ENCODE results near the gene PRKG1. TPM values are rescaled to one million over a fixed set of nuclear protein-coding genes. Genes with fewer than 3 reads are reported as not detected.

Gene PRKG1
- total RNA-seq, 2 donors from 2014 or later = 0.42 TPM; not detected in 1

DNA sequence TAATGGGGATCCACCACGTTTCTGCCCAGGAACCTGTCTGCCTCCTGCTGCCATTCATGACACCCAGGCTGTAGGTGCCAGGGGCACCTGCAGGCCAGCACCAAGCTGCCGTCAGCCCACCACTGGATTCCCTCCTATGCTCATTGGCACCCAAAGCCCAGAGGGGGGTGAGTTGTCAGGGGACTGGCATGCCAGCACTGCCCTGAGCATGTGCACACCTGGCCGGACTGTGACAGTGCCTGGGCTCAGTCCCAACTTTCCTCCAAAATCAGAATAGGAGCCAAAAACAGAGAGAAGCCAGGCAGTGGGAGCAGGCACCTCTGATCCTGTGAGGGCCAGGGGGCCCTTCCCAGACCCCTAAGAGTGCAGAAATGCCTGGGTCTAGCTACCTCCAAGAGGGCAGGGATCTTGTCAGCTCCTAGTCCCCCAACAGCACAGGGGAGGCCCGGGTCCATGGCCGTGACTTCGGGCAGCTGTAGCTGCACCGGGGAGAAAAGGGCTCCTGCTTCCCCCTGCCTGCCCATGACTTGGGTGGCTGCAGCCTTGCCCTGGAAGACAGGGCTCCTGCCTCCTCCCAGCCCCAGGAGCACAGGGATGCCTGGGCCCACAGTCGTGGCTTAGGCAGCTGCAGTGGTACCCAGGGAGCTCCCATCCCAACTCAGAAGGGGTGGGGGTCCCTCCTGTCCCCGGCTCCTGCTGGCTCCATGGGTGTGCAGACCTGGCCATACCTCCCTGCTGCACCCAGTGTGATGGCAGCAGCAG lies 990.0 kb downstream of the PRKG1 start:
- no peak overlapping the region for H3K4me3 Mint-ChIP-seq
- no peaks in the 10 kb centered on the region for H3K36me3 Mint-ChIP-seq (ENCODE audit: low read depth)
- no peak for ATAC-seq (replicated peaks)
- H3K27ac Mint-ChIP-seq = no peak overlapping the region
- no peaks in the 10 kb centered on the region for H3K27me3 Mint-ChIP-seq
- no peaks in the 10 kb centered on the region for H3K9me3 Mint-ChIP-seq
- H3K4me1 Mint-ChIP-seq = no peaks in the 10 kb centered on the region

DNA sequence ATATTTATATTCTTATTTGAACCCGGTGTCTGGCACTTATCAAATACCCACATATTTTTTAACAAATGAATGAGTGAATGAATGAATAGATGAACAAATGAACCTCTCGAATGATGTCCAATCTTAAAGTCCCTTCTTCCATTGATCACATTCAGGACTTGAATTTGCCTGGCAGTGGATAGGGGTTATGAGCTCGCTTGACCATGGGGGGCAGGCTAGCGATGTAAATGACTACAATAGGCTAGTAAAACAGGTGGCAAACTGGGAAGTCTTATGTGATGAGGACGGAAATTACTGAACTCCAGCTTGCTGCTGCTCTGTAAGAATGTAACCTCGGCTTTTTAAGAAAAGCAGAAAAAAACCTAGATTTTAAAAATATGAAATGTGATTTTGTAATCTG lies 992.1 kb downstream of the PRKG1 start:
- ATAC-seq (replicated peaks) = no peak
- Mint-ChIP-seq H3K36me3 (ENCODE audit: low read depth) (no peaks in the 10 kb centered on the region), H3K27ac (no peak overlapping the region), H3K27me3 (no peaks in the 10 kb centered on the region), H3K4me1 (no peaks in the 10 kb centered on the region), H3K4me3 (no peak overlapping the region), H3K9me3 (no peaks in the 10 kb centered on the region)

DNA sequence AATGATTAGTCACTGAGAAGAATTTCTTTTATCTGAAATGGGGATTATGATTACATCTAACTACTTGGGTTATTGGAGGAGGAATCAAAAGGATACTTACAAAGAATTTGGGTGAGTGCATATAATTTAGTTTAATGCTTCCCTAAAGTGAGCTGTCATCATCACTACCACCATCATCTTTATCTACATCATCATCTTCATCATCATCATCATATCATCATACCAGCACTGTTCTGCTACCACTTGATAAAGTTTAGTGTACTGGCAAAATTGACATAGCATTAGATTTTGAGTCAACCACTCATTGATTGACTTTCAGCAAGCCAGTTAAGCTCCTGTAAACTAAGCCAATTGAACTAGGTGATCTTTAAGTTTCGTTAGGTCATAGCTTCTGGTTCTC lies 994.2 kb downstream of the PRKG1 start:
- Mint-ChIP-seq H3K27me3 (no peaks in the 10 kb centered on the region), H3K27ac (no peak overlapping the region), H3K9me3 (no peaks in the 10 kb centered on the region), H3K4me3 (no peak overlapping the region), H3K36me3 (ENCODE audit: low read depth) (no peaks in the 10 kb centered on the region), H3K4me1 (no peaks in the 10 kb centered on the region)
- no peak for ATAC-seq (replicated peaks)

DNA sequence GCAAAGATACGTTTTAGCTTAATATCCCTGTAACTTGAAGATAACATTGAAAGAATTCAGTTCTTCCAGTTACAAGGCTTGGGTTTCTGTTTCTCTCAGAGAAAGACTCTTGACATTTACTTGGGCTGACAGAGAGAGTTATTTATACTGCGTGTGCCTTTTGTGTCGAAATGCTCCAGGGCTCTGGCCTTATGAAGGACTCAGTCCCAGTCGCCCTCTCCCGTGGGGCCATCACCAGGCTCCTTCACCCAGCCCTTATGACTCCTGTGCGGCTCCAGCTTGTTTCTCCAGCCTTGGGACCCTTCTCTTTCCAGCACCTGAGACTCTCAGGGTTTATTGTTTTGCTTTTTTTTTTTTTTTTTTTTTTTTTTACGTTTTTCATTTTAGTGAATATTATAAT lies 997.5 kb downstream of the PRKG1 start:
- Mint-ChIP-seq H3K36me3 (ENCODE audit: low read depth) (no peaks in the 10 kb centered on the region), H3K4me3 (no peak overlapping the region), H3K27me3 (no peaks in the 10 kb centered on the region), H3K9me3 (no peaks in the 10 kb centered on the region), H3K4me1 (no peaks in the 10 kb centered on the region), H3K27ac (no peak overlapping the region)
- ATAC-seq (replicated peaks) = no peak

DNA sequence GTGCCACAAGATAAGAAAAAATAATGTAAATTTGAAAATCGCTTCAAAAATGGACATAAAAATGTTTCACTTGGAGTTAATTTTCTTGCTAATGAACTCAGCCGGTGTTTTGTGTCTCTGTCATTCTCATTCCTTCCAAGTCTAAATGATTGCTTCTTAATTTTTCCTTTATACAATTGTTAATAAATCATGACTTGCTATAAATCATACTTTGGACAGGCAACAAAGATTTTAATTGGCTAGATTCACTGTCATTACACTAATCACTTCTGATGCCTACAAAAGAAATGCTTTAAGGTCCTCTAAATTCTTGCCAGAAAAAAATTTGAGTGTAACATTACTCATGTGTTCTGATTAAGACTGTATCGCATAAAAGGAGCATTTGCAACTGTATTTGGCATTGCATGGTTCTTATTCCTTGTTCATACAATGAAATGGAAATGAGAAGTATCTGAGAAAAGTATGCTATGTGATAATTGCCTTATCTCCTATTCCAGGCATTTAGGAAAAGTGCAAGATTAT lies 1000.3 kb downstream of the PRKG1 start:
- Mint-ChIP-seq H3K4me3 (no peak overlapping the region), H3K27ac (no peak overlapping the region), H3K9me3 (no peaks in the 10 kb centered on the region), H3K4me1 (no peaks in the 10 kb centered on the region), H3K27me3 (no peaks in the 10 kb centered on the region), H3K36me3 (ENCODE audit: low read depth) (no peaks in the 10 kb centered on the region)
- ATAC-seq (replicated peaks) = no peak

DNA sequence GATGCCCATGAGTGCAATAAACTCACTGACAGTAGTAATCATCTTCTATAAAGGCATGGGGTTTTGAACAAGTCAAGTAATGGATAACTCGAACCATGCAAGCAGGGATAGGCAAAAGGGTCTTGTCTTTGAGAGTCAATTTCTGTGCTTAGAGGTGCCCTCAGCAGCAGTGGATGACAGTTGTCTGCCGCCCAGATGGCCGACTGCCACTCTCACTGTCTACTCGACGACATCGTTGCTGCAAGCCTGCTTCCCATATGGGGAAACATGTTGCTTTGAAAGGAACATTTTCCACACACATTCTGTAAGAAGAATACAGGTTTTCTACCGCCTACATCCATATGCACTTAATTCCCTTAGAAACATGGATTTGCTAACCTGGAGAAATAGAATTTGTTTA lies 1003.5 kb downstream of the PRKG1 start:
- H3K36me3 Mint-ChIP-seq (ENCODE audit: low read depth) = no peaks in the 10 kb centered on the region
- no peak overlapping the region for H3K4me3 Mint-ChIP-seq
- no peaks in the 10 kb centered on the region for H3K4me1 Mint-ChIP-seq
- no peak overlapping the region for H3K27ac Mint-ChIP-seq
- H3K9me3 Mint-ChIP-seq = no peaks in the 10 kb centered on the region
- ATAC-seq (replicated peaks) = no peak
- H3K27me3 Mint-ChIP-seq = no peaks in the 10 kb centered on the region

DNA sequence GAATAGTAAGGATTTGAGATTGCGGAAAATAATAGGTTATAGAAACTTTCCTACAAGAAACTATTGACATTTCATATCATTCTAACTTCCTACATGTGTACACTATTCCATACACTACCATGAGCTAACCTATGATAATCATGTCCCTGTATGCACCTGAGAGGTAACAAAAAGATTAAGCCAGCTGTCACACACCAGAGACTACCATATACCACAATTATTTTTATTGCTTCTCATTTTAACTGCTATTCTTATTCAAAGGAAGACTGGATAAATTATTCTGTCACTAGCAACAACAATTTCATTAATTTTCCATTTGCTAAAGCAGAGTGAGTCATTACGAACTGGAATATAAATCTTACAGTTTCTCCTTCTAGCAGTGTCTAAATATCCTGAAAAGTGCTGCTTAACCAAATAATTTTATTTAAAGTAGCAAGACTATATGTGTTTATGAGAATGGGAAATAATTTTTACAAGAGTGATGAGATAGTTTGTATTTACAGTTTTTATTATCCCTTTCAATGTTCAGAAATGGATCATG lies 1004.2 kb downstream of the PRKG1 start:
- Mint-ChIP-seq H3K4me1 (no peaks in the 10 kb centered on the region), H3K9me3 (no peaks in the 10 kb centered on the region), H3K27ac (no peak overlapping the region), H3K27me3 (no peaks in the 10 kb centered on the region), H3K4me3 (no peak overlapping the region), H3K36me3 (ENCODE audit: low read depth) (no peaks in the 10 kb centered on the region)
- ATAC-seq (replicated peaks) = no peak

DNA sequence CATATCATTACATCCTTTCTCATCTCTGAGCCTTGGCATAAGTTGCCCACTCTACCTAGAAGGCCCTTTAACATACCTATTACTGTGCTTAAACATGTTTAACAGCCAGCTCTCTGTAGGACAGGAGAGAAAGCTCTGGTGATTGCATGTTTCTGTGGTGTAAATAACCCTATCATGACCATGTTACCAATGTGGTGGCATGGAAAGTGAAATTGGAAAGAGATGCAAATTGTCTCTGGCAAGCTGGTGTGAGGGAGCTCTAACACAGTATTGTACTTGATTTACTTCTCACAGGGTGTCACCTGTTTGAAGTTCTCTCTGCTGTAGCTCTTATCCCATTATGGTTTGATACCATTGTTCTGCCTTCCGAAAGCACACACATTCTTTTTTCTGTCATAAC lies 1008.0 kb downstream of the PRKG1 start:
- ATAC-seq (replicated peaks) = no peak
- no peaks in the 10 kb centered on the region for H3K4me1 Mint-ChIP-seq

DNA sequence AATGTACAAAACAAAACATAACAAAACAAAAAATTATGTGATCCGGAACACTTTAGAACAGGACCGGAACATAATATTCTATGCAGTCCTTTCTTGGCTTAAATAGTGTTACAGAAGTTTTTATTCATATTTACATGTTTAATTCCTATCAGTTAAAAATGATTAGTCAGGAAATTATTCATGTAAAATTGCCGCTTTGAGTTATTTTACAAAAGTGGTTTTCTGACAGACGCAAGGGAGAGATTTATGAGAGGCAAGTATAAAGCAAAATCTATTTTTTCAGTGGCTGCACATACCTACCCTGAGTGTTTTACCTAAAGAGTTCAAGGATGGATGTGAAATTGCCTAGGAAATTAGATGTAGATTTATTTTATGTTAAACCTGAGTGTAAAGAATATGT lies 1009.1 kb downstream of the PRKG1 start:
- Mint-ChIP-seq H3K4me3 (no peak overlapping the region), H3K9me3 (no peaks in the 10 kb centered on the region), H3K36me3 (ENCODE audit: low read depth) (no peaks in the 10 kb centered on the region), H3K27me3 (no peaks in the 10 kb centered on the region), H3K4me1 (no peaks in the 10 kb centered on the region), H3K27ac (no peak overlapping the region)
- no peak for ATAC-seq (replicated peaks)

More for the DNA sequence above, 1008.0 kb downstream of the PRKG1 start:
- Mint-ChIP-seq H3K27me3 (no peaks in the 10 kb centered on the region), H3K4me3 (no peak overlapping the region), H3K27ac (no peak overlapping the region), H3K36me3 (ENCODE audit: low read depth) (no peaks in the 10 kb centered on the region), H3K9me3 (no peaks in the 10 kb centered on the region)

DNA sequence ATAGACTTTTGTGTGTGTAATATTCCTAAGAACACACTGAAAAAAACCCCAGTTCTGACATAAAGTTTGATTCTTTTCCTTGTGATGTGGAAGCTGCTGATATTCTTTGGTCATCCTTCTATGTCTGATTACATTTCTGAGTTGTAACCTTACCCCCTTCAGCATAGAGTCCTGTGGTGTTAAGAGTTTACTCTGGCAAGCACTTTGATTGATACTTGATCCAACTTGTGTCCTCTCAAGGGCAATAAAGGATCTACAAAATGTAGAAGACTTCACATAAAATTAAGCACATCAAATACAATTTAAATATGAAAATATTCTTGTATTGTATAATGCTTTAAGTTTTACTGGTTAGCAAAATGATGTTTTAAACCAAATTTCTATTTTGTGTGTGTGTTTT lies 1018.1 kb downstream of the PRKG1 start:
- H3K4me1 Mint-ChIP-seq = no peaks in the 10 kb centered on the region
- no peaks in the 10 kb centered on the region for H3K27me3 Mint-ChIP-seq
- no peak overlapping the region for H3K27ac Mint-ChIP-seq
- H3K36me3 Mint-ChIP-seq (ENCODE audit: low read depth) = no peaks in the 10 kb centered on the region
- ATAC-seq (replicated peaks) = no peak
- no peak overlapping the region for H3K4me3 Mint-ChIP-seq
- no peaks in the 10 kb centered on the region for H3K9me3 Mint-ChIP-seq

DNA sequence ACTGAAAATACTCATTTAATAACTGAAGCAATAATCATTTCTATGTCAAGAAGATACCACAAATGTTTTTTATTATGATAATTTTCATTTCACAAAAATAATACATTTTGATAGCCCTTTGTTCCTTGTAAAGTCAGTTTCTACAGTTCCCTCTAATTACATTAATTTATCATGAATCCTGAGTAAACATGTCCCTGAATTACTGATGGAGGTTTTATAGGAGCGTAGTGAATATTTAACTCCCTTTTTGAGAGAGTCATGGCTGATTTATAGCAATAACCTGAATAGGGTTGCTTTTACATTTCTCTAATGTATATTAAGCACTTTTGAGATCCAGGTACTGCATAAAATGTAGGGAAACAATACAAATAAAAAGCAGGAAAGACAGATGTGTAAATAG lies 1023.8 kb downstream of the PRKG1 start:
- no peak overlapping the region for H3K27ac Mint-ChIP-seq
- no peak for ATAC-seq (replicated peaks)
- H3K36me3 Mint-ChIP-seq (ENCODE audit: low read depth) = no peaks in the 10 kb centered on the region
- no peak overlapping the region for H3K4me3 Mint-ChIP-seq
- no peaks in the 10 kb centered on the region for H3K27me3 Mint-ChIP-seq
- H3K4me1 Mint-ChIP-seq = no peaks in the 10 kb centered on the region
- H3K9me3 Mint-ChIP-seq = no peaks in the 10 kb centered on the region

DNA sequence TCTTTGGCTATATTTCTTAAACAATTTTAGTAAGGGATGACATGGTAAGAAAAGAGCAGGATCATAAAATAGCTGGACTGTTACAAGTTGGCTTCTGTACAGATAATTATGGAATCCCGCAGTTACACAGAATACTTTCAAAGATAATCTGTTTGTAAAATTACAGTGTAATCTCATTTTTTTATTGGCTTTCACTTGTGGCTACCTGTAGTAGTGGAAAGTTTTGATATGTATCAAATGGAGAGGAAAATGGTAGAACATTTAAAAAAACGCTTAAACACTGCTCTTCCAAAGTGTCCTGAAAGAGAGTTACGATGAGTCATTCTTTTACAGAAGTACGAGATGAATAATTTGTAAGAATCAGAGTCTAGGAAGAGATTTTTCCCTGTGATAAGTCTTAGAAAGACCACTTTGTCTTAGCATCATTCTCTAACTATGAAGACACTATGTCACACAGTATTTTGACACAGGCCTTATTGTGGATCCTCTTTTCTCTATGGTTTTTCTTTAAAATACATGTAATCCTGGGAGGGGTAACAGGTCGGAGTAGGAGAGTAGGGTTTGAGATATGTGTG lies 1024.8 kb downstream of the PRKG1 start:
- Mint-ChIP-seq H3K36me3 (ENCODE audit: low read depth) (no peaks in the 10 kb centered on the region), H3K27ac (no peak overlapping the region), H3K27me3 (no peaks in the 10 kb centered on the region), H3K4me3 (no peak overlapping the region), H3K4me1 (no peaks in the 10 kb centered on the region), H3K9me3 (no peaks in the 10 kb centered on the region)
- ATAC-seq (replicated peaks) = no peak

DNA sequence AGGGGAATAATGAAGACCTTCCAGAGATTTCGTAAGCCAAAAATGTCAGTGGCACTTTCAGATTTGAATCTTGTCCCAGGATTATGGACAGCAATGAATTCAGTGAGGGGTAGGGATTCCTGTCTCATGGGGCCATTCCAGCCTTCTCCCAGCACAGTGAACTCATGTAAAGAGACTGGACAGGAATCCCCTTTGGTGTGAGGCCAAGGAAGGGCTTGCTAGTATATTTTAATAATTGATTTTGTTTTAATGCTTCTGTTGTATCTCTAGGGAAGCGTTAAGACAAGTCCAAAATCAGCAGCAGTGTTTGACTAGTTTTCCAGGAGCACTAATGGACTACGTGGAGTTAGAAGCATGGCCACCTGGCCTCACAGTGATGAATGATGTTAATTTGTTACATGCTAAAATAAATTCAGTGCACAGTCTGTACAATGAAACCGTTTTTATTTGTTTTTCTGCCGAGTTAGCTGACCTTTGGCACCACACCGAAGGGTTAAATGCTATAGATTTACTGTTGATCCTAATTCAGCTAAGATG lies 1025.8 kb downstream of the PRKG1 start:
- H3K36me3 Mint-ChIP-seq (ENCODE audit: low read depth) = no peaks in the 10 kb centered on the region
- no peaks in the 10 kb centered on the region for H3K27me3 Mint-ChIP-seq
- H3K4me3 Mint-ChIP-seq = no peak overlapping the region
- H3K9me3 Mint-ChIP-seq = no peaks in the 10 kb centered on the region
- H3K4me1 Mint-ChIP-seq = no peaks in the 10 kb centered on the region
- H3K27ac Mint-ChIP-seq = no peak overlapping the region
- ATAC-seq (replicated peaks) = no peak

DNA sequence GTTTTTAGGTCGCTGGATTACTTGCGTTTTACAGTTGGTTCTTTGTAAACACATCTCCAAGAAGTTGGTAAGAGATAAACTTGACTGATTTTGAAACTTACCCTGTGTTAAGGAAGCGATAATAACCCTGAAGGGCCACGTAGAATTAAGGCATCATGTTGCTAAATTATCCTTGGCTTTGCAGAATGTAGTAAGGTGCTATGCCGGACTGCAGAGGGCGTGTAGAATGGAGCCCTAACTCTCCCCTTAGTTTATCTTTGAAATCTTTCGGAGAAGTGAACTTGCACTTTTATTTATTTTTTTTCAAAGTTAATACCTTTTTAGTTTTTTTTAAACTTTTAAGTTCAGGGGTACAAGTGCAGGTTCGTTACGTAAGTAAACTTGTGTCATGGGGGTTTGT lies 1031.0 kb downstream of the PRKG1 start:
- H3K27ac Mint-ChIP-seq = no peak overlapping the region
- no peaks in the 10 kb centered on the region for H3K9me3 Mint-ChIP-seq
- no peak for ATAC-seq (replicated peaks)
- no peaks in the 10 kb centered on the region for H3K36me3 Mint-ChIP-seq (ENCODE audit: low read depth)
- no peaks in the 10 kb centered on the region for H3K27me3 Mint-ChIP-seq
- H3K4me1 Mint-ChIP-seq = no peaks in the 10 kb centered on the region
- H3K4me3 Mint-ChIP-seq = no peak overlapping the region

DNA sequence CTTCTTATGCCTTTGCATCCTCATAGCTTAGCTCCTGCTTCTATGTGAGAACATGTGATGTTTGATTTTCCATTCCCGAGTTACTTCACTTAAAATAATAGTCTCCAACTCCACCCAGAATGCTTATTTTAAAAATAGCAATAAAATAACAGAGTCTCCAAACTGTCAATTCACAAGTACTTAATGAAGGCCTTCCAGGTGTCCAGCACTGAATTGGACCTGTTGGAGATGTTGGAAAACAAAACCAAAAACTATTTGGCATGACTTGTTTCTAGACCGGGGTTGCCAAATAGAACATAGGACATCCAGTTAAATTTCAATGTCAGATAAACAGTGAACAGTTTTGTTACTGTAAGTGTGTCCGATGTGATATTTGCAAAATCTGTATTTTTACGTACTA lies 1031.7 kb downstream of the PRKG1 start:
- Mint-ChIP-seq H3K9me3 (no peaks in the 10 kb centered on the region), H3K4me3 (no peak overlapping the region), H3K27me3 (no peaks in the 10 kb centered on the region), H3K27ac (no peak overlapping the region), H3K4me1 (no peaks in the 10 kb centered on the region), H3K36me3 (ENCODE audit: low read depth) (no peaks in the 10 kb centered on the region)
- no peak for ATAC-seq (replicated peaks)
